AG09309 (cell line): Measurements from ENCODE around the gene XPO4.

Source experiments
- DNase-seq: peaks from one replicate; pipeline ENCODE4 v3.0.0-alpha.2; 2010; ENCODE audit warnings: low read depth
- H3K4me3 ChIP-seq: 2 replicates; pipeline ENCODE4 v1.5.1; 2011; ENCODE audit warnings: mild to moderate bottlenecking, low read depth, low read length, moderate library complexity; ENCODE audit not compliant: control insufficient read depth
- CTCF ChIP-seq: IDR thresholded peaks from 2 replicates; pipeline ENCODE4 v1.5.1; 2011; ENCODE audit warnings: mild to moderate bottlenecking, low read depth, low read length, inconsistent platforms; ENCODE audit not compliant: insufficient read depth, control insufficient read depth; ENCODE audit errors: missing control alignments

Gene XPO4

GRCh38 chr13:20779405-20779804, 123.1 kb downstream of the XPO4 start:
- no peak for DNase-seq
- no peak overlapping the region for H3K4me3 ChIP-seq
- TF ChIP-seq CTCF: no peak

- no peak overlapping the region for H3K4me3 ChIP-seq
- DNase-seq: no peak
- no peak for TF ChIP-seq CTCF
Measured at GRCh38 chr13:20778311-20778710, 124.2 kb downstream of the XPO4 start.

GRCh38 chr13:20776751-20777150, 125.8 kb downstream of the XPO4 start:
- DNase-seq: no peak
- no peak for TF ChIP-seq CTCF

GRCh38 chr13:20775961-20776360, 126.6 kb downstream of the XPO4 start:
- no peak for DNase-seq
- no peak for TF ChIP-seq CTCF

More at GRCh38 chr13:20776751-20777150, 125.8 kb downstream of the XPO4 start:
- H3K4me3 ChIP-seq: no peak overlapping the region

GRCh38 chr13:20774746-20775145, 127.8 kb downstream of the XPO4 start:
- TF ChIP-seq CTCF: no peak
- no peak for DNase-seq
- H3K4me3 ChIP-seq: no peak overlapping the region

More at GRCh38 chr13:20775961-20776360, 126.6 kb downstream of the XPO4 start:
- H3K4me3 ChIP-seq: no peak overlapping the region

GRCh38 chr13:20773194-20774080, 129.1 kb downstream of the XPO4 start, which contains the start of gene EEF1AKMT1:
Gene EEF1AKMT1 (minus strand): TSS chr13:20773961. CDS start chr13:20757598, 16,363 bp downstream.
- peak within 1 kb of the TSS; percentile 52 for H3K4me3 ChIP-seq
- DNase-seq: peak; percentile 67
- TF ChIP-seq CTCF: no peak
